ENCODE measurements around the gene PGM2L1.

DNA sequence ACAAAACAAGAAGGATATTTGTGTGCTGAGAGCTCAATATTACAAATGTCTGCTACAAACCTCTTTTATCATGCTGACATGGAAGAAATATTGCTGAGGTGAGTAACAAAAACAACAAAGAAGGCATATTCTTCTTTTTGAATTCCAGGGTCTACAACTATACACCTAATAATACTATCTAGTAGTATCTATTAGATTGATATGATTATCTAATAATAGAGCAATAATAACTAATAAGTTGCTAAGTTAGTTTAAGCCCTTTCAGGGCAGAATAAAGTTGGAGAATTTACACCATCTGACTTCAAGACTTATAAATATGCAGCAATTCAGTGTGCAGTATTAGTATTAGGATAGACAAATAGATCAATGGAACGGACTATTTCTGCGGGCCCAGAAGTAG is 11.4 kb upstream of the PGM2L1 start:
- TF ChIP-seq ARNTL (CRISPR knock-in tag; IDR thresholded peaks at IDR 0.05; ENCODE audit: borderline replicate concordance, low read depth): no peak
- no peak for TF ChIP-seq ZFP3 (CRISPR knock-in tag; IDR thresholded peaks at IDR 0.05)
- TF ChIP-seq GLIS3 (CRISPR knock-in tag; IDR thresholded peaks at IDR 0.05): no peak

Data from SK-N-SH treated with all-trans-retinoic acid at 6 μM for 48 hours (cell line).